ENCODE measurements around the gene PTGDR.

Gene PTGDR

DNA sequence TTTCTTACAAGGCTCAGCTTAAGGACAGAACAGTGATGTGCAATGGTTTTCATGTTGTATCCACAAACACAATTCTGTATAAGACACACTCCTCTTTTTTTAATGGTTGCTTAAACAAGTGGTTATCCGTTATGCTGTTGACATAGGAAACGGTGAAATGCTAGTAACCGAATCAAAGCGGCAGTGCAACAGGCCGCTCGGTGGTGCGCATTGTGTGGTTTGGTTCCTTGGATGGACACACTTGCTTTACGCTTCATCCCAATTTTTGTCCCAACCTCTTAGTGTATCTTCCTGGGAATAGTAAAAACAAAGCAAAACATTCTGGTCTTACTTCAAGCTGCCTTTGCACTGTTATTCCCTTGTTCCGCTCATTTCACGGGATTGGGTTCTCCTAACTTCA is 46.0 kb downstream of the PTGDR start:
- no peak for DNase-seq

DNA sequence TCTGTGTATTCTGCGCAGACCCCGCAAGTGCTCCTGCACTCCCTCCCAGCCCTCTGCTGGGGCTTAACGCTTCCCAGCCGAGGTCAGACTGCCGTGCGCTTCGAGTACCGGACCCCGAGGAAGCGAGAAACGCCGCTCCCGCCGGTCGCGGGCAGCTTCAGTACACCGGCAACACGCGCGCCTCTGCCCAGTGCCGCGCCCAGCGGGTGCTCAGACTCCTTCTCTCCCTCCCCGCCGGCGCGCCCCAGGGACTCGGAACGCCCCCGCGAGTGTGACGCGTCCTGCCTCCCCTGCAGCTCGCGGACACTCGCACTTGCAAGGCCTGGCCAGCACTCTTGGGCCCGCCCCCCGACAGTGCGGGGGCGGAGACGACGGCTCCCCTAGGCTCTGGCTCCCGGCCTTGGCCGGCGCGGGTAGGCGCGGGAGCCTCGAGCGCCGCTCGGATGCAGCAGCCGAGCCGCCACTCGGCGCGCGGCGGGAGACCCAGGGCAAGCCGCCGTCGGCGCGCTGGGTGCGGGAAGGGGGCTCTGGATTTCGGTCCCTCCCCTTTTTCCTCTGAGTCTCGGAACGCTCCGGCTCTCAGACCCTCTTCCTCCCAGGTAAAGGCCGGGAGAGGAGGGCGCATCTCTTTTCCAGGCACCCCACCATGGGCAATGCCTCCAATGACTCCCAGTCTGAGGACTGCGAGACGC is 46.6 kb downstream of the PTGDR start, which contains the start of gene PTGER2:
Gene PTGER2 (plus strand): TSS at position 410 of the 692 bp plus-strand sequence. CDS start 237 bp downstream, at position 647.
- DNase-seq = no peak

DNA sequence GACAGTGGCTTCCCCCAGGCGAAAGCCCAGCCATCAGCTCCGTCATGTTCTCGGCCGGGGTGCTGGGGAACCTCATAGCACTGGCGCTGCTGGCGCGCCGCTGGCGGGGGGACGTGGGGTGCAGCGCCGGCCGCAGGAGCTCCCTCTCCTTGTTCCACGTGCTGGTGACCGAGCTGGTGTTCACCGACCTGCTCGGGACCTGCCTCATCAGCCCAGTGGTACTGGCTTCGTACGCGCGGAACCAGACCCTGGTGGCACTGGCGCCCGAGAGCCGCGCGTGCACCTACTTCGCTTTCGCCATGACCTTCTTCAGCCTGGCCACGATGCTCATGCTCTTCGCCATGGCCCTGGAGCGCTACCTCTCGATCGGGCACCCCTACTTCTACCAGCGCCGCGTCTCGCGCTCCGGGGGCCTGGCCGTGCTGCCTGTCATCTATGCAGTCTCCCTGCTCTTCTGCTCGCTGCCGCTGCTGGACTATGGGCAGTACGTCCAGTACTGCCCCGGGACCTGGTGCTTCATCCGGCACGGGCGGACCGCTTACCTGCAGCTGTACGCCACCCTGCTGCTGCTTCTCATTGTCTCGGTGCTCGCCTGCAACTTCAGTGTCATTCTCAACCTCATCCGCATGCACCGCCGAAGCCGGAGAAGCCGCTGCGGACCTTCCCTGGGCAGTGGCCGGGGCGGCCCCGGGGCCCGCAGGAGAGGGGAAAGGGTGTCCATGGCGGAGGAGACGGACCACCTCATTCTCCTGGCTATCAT is 47.3 kb downstream of the PTGDR start:
- no peak for DNase-seq

DNA sequence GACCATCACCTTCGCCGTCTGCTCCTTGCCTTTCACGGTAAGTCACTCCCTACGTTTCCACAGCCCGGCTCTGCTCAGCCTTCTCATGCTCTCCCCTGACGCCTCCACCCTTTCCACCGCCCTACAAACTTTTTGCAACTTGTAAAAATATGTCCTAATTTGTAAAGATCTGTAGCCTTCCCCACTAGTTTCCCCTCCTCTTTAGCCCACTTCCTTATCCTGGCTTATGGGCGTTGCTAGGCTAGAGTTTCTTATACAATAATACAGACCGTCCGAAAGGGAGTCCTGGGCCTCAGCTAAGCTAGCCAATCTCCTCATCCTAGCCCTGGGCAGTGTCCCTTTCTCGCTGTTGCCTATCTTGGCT is 47.8 kb downstream of the PTGDR start:
- no peak for DNase-seq

DNA sequence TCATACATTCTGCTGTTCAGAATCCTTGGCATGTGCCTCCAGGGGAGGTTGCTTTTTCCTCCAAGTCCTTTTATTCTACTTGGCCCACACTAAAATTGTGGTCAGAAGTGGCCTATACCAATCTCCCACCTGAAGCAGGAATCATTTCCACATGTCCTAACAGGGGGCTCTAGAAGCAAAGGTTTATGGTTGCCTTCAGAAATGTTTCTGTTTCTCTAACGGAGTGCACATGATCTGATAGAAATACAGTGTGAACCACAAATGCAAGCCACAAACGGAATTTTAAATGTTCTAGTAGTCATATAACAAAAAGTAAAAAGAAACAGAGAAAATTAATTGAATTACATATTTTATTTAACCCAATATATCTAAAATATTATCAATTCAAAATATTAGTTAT is 50.6 kb downstream of the PTGDR start:
- no peak for DNase-seq

DNA sequence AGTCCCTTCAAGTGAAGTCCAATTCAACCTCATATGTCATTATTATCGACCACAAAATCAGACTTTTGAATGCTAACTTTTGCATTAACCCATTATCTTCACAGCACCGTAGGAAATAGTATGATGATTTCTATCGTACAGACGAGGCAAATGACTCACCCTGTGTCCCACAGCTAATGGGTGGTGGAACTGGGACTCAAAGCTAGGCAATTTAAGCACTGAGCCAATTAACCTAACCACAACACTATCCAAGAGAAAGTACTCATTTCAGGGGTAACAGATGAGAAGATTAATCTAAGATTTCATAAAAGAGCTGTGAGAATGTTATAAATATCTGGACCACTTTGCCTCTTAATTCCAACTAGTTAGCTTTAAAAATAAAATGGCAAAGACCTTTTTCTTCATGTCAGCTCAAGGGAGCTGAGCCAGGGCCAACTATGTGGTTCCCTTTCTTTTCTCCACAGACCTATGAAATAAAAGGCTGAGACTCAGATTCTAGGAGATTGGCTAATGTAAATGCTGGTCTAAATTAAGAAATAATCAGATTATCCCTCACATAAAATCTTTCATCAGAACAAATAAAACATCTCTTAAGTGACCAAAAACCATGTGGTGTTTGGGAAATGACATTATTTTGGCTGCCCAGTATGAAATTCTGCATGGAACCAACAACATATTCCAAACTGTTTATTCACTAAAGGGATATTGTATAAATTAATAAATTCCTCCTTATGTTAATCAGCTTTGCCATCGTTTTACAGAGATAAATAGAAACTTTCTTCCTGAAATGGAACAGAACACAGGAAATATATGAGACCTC is 51.5 kb downstream of the PTGDR start:
- DNase-seq = no peak

DNA sequence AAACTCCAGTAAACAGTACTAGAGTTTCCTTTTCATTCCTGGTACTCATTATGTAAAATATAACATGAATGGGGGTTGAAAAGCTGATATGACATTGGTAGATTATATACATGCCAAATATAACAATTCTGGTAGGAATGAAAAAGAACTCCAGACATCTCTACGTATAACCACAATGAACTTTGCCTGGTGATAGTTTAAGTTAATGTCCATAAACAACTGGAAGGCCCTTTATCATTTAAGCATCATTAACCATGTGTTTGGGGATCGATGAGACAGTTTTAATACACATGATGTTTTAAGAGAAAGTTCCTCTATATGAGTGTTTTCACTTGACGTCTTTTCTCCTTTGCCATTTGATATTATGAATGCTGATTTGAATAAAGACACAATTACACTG is 52.4 kb downstream of the PTGDR start:
- DNase-seq = no peak

DNA sequence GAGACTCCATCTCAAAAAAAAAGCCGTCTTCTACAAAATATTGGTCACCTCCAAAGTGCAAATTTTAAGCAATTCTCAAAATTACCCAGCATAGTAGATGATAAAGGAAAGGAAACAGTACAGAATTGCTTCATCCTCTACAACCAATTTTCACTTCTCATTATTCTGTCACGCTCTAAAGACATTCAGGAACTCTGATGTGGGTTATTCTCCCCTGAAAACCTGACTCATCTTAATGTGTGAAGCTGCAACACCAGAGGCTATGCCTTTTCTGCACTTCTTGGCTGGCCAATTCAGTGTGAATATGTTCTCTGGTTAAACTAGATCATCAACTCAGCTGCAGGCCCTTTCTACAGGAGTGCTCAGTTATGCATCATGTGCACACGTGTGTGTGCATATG is 57.6 kb downstream of the PTGDR start:
- DNase-seq = peak; percentile 10

DNA sequence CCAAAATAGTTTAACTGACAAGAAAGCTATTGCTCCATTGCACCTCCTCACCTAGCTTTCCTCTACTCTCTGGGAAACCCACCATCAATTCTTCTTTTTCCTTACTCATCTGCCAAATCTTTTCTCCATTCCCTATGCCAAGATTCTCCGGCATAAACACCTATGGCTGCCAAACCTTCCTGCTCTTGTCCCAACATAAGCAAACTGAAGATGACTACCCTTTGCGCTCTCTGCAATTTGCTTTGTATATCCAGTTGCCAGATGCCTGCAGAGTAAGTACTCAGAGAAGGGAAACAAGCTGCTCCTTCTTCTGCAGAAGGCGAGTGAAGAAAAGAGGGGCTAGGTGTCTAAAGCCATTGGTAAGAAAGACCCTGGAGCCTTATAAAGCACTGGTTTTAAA is 58.1 kb downstream of the PTGDR start:
- DNase-seq = no peak

Data from GDM1 (cell line).